HepG2 (cell line): ENCODE measurements around the gene HIPK4. TPM values are rescaled to one million over a fixed set of nuclear protein-coding genes. Genes with fewer than 3 reads are reported as not detected.

Experiments
- ADNP ChIP-seq: sonication (generic); formaldehyde crosslinking; IDR thresholded peaks from 2 replicates; pipeline ENCODE4 v1.4.0; 2020; ENCODE audit warnings: missing genetic modification reagents
- ARHGAP35 ChIP-seq: sonication (generic); formaldehyde crosslinking; IDR thresholded peaks from 2 replicates; pipeline ENCODE4 v1.9.0; 2022; ENCODE audit warnings: mild to moderate bottlenecking, inconsistent platforms, moderate library complexity, missing genetic modification reagents, borderline replicate concordance
- CEBPG ChIP-seq: IDR thresholded peaks from 2 replicates; pipeline ENCODE4 v1.6.1; 2016
- CHD4 ChIP-seq: fragments of 200-600 bp; sonication (generic); IDR thresholded peaks from 2 replicates; pipeline ENCODE4 v1.7.0; 2017; ENCODE audit warnings: mild to moderate bottlenecking, low read length, borderline replicate concordance
- ETV6 ChIP-seq: sonication (generic); formaldehyde crosslinking; conservative IDR thresholded peaks from 2 replicates; pipeline ENCODE4 v1.4.0; 2020; ENCODE audit warnings: missing genetic modification reagents
- EZH2 ChIP-seq: conservative IDR thresholded peaks from 2 replicates; pipeline ENCODE4 v1.6.1; 2012; ENCODE audit warnings: mild to moderate bottlenecking, low read depth, low read length, moderate library complexity
- FOXK1 ChIP-seq: sonication (generic); formaldehyde crosslinking; IDR thresholded peaks from 2 replicates; pipeline ENCODE4 v1.4.0; 2020; ENCODE audit warnings: low read depth, missing genetic modification reagents, borderline replicate concordance
- GLMP ChIP-seq: sonication (generic); formaldehyde crosslinking; IDR thresholded peaks from 2 replicates; pipeline ENCODE4 v1.9.0; 2021; ENCODE audit warnings: missing genetic modification reagents, mild to moderate bottlenecking, borderline replicate concordance
- GPBP1L1 ChIP-seq: sonication (generic); formaldehyde crosslinking; IDR thresholded peaks from 2 replicates; pipeline ENCODE4 v1.5.0; 2020; ENCODE audit warnings: mild to moderate bottlenecking, missing genetic modification reagents
- HHEX ChIP-seq: IDR thresholded peaks from 2 replicates; pipeline ENCODE4 v1.6.1; 2016; ENCODE audit warnings: control low read depth
- KAT8 ChIP-seq: IDR thresholded peaks from 2 replicates; pipeline ENCODE4 v1.6.1; 2016; ENCODE audit warnings: missing genetic modification reagents, missing compliant biosample characterization
- KLF9 ChIP-seq: IDR thresholded peaks from 2 replicates; pipeline ENCODE4 v1.6.1; 2016; ENCODE audit warnings: low read depth
- MAX ChIP-seq: IDR thresholded peaks from 2 replicates; pipeline ENCODE4 v1.6.1; 2012; ENCODE audit warnings: inconsistent platforms
- MTA3 ChIP-seq: sonication (generic); formaldehyde crosslinking; IDR thresholded peaks from 2 replicates; pipeline ENCODE4 v1.4.0; 2020; ENCODE audit warnings: missing genetic modification reagents
- MXD1 ChIP-seq: sonication (generic); formaldehyde crosslinking; IDR thresholded peaks from 2 replicates; pipeline ENCODE4 v1.4.0; 2020; ENCODE audit warnings: mild to moderate bottlenecking, missing genetic modification reagents
- MYNN ChIP-seq: sonication (generic); formaldehyde crosslinking; IDR thresholded peaks from 2 replicates; pipeline ENCODE4 v1.4.0; 2020; ENCODE audit warnings: mild to moderate bottlenecking, low read depth, missing genetic modification reagents
- SMAD3 ChIP-seq: sonication (generic); formaldehyde crosslinking; IDR thresholded peaks from 2 replicates; pipeline ENCODE4 v1.4.0; 2020; ENCODE audit warnings: missing genetic modification reagents
- SRSF1 ChIP-seq: fragments of 200-400 bp; formaldehyde crosslinking; optimal IDR thresholded peaks from 2 replicates; pipeline ENCODE3; 2017; ENCODE audit warnings: mild to moderate bottlenecking, low read depth, low read length, moderate library complexity
- SRSF9 ChIP-seq: fragments of 200-400 bp; formaldehyde crosslinking; IDR thresholded peaks from 2 replicates; pipeline ENCODE4 v1.6.1; 2018; ENCODE audit warnings: borderline replicate concordance, mild to moderate bottlenecking, low read depth, low read length; ENCODE audit not compliant: insufficient read depth, poor library complexity, severe bottlenecking
- TBX3 ChIP-seq: fragments of 450-650 bp; IDR thresholded peaks from 2 replicates; pipeline ENCODE4 v1.6.1; 2017; ENCODE audit warnings: antibody characterized with exemption, mild to moderate bottlenecking, inconsistent platforms, borderline replicate concordance
- TCF12 ChIP-seq, 2 experiments: fragments of 450-650 bp in 1 of 2; sonication (generic) in 1 of 2; formaldehyde crosslinking in 1 of 2; IDR thresholded peaks; 2 replicates each; pipeline versions ENCODE4 v1.6.1 to v1.8.0; 2017 to 2022; ENCODE audit warnings: antibody characterized with exemption in 1 of 2, mild to moderate bottlenecking in 1 of 2, missing genetic modification reagents in 1 of 2, moderate library complexity in 1 of 2
- ZFP41 ChIP-seq: sonication (generic); formaldehyde crosslinking; IDR thresholded peaks from 2 replicates; pipeline ENCODE4 v1.4.0; 2020; ENCODE audit warnings: mild to moderate bottlenecking, missing genetic modification reagents, borderline replicate concordance
- ZGPAT ChIP-seq: IDR thresholded peaks from 2 replicates; pipeline ENCODE4 v1.6.1; 2016; ENCODE audit warnings: mild to moderate bottlenecking
- ZMYM2 ChIP-seq: sonication (generic); formaldehyde crosslinking; IDR thresholded peaks from 2 replicates; pipeline ENCODE4 v1.8.0; 2022; ENCODE audit warnings: mild to moderate bottlenecking, missing genetic modification reagents
- ZNF468 ChIP-seq: sonication (generic); formaldehyde crosslinking; IDR thresholded peaks from 2 replicates; pipeline ENCODE4 v1.8.0; 2022; ENCODE audit warnings: mild to moderate bottlenecking, moderate library complexity, missing genetic modification reagents
- ZNF557 ChIP-seq: sonication (generic); formaldehyde crosslinking; IDR thresholded peaks from 2 replicates; pipeline ENCODE4 v1.4.0; 2020; ENCODE audit warnings: missing genetic modification reagents
- ZNF558 ChIP-seq: sonication (generic); formaldehyde crosslinking; IDR thresholded peaks from 2 replicates; pipeline ENCODE4 v1.9.0; 2022; ENCODE audit warnings: mild to moderate bottlenecking, missing genetic modification reagents, borderline replicate concordance
- ZNF775 ChIP-seq: sonication (generic); formaldehyde crosslinking; IDR thresholded peaks from 2 replicates; pipeline ENCODE4 v1.4.0; 2020; ENCODE audit warnings: missing genetic modification reagents, mild to moderate bottlenecking, moderate library complexity, borderline replicate concordance
- polyA plus RNA-seq, 8 experiments: library from polyadenylated mRNA; depleted of rRNA in 3 of 8; stranded (reverse) in 7 of 8; unstranded in 1 of 8; fragments of >200 nt; fragmentation: Illumina TruSeq in 4 of 8; extraction: Trizol in 4 of 8; gene quantifications; 2 replicates each; pipeline versions ENCODE4 v1.2.1 to v1.2.3, GENCODE V29; 2011 to 2016; ENCODE audit warnings: low read depth in 4 of 8, missing spikeins in 1 of 8, mixed read lengths in 1 of 8; ENCODE audit not compliant: insufficient read depth in 1 of 8
- total RNA-seq, 5 experiments: library from RNA; depleted of rRNA; stranded (reverse); fragments of >200 nt; fragmentation: Illumina TruSeq; extraction: Trizol; gene quantifications; 2 replicates each; pipeline ENCODE4 v1.2.3, GENCODE V29; 2016; ENCODE audit warnings: low read depth in 1 of 5

The HIPK4 gene
- total and polyA plus RNA-seq, 2 of the 13 experiments (the other 11 are each of a cell fraction or from before 2014, with no cell fraction given) = 0.03 TPM; not detected in 1

- no peak for TF ChIP-seq ARHGAP35 (CRISPR knock-in tag)
- no peak for TF ChIP-seq TBX3
- no peak for TF ChIP-seq ZFP41
- TF ChIP-seq KAT8 (CRISPR knock-in tag) = no peak
- no peak for TF ChIP-seq ZNF558
- no peak for TF ChIP-seq TCF12 (IDR thresholded peaks at IDR 0.05)
- TF ChIP-seq TCF12 (CRISPR knock-in tag; IDR thresholded peaks at IDR 0.05) = no peak
- TF ChIP-seq ZNF557 (CRISPR knock-in tag) = no peak
- peak; percentile 92 for TF ChIP-seq ADNP (CRISPR knock-in tag)
- TF ChIP-seq HHEX (CRISPR knock-in tag) = no peak
- no peak for TF ChIP-seq ZNF775 (CRISPR knock-in tag)
- TF ChIP-seq MYNN = no peak
- no peak for TF ChIP-seq MTA3
- no peak for TF ChIP-seq MAX
- TF ChIP-seq CEBPG (CRISPR knock-in tag) = no peak
- peak; percentile 70; the same call in 1 of the 2 replicates for TF ChIP-seq ZMYM2 (CRISPR knock-in tag)
- no peak for TF ChIP-seq GPBP1L1
- TF ChIP-seq MXD1 (CRISPR knock-in tag) = no peak
- no peak for TF ChIP-seq ETV6 (CRISPR knock-in tag)
- TF ChIP-seq SMAD3 (CRISPR knock-in tag) = no peak
- TF ChIP-seq CHD4 = peak; percentile 98; the same call in 1 of the 2 replicates
- no peak for TF ChIP-seq ZGPAT (CRISPR knock-in tag)
- TF ChIP-seq EZH2 = no peak
- TF ChIP-seq ZNF468 (CRISPR knock-in tag) = no peak
- TF ChIP-seq SRSF1 = no peak
- no peak for TF ChIP-seq SRSF9
- TF ChIP-seq GLMP = no peak
- TF ChIP-seq FOXK1 (CRISPR knock-in tag) = no peak
- TF ChIP-seq KLF9 (CRISPR knock-in tag) = no peak
These were observed 13.4 kb upstream of the HIPK4 start (continued) for GRCh38 chr19:40403262-40403984.
